GM12874 (cell line): Measurements from ENCODE around the gene CLUH.

Experiments used
- CTCF ChIP-seq: IDR thresholded peaks from 2 replicates; pipeline ENCODE4 v1.5.1; 2011; ENCODE audit warnings: low read depth, mild to moderate bottlenecking, control low read depth, low read length, moderate library complexity; ENCODE audit not compliant: insufficient read depth

CLUH gene

GRCh38 chr17:2655546-2655945 is 56.0 kb downstream of the CLUH start:
- no peak for TF ChIP-seq CTCF

GRCh38 chr17:2649191-2649590 is 62.4 kb downstream of the CLUH start:
- TF ChIP-seq CTCF, result no peak

- TF ChIP-seq CTCF, result no peak
Observed at GRCh38 chr17:2647957-2648356, 63.6 kb downstream of the CLUH start.

GRCh38 chr17:2644971-2645370 is 66.6 kb downstream of the CLUH start:
- TF ChIP-seq CTCF, result no peak
